D721Med (cell line): Measurements from ENCODE around the gene IQGAP2.

ENCODE experiments used
- DNase-seq: peaks from one replicate; pipeline ENCODE4 v3.0.0; 2011; ENCODE audit warnings: low spot score; ENCODE audit not compliant: insufficient read length
- FAIRE-seq: peaks from 2 replicates; lab custom pipeline; 2011; peaks lifted over from hg19 to GRCh38; lab: Jason Lieb, UNC
- TF ChIP-seq, protein P1 (sequence below): IDR thresholded peaks from 2 replicates; pipeline ENCODE4 v1.5.1; 2012; ENCODE audit warnings: mild to moderate bottlenecking, control low read depth; ENCODE audit not compliant: insufficient read depth; ENCODE audit errors: missing control alignments

The IQGAP2 gene

DNA sequence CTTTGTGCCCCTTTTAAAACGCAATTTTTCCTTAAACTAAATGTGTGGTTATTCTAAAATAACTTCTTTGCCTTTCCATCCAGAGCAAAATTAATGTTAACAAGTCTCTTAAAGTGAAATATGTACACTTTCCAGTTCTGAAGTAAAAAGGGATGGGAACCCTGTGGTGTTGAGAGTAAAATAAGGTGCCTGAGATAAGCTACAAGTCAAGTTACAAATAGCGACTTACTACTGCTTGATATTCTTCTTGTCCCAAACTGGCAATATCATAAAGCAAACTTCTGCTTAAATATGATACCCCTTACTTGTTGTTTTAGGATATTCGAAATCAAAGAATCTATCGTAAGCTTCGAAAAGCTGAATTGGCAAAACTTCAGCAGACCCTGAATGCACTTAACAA lies 294.6 kb downstream of the IQGAP2 start:
- no peak for DNase-seq
- TF ChIP-seq, protein P1, sequence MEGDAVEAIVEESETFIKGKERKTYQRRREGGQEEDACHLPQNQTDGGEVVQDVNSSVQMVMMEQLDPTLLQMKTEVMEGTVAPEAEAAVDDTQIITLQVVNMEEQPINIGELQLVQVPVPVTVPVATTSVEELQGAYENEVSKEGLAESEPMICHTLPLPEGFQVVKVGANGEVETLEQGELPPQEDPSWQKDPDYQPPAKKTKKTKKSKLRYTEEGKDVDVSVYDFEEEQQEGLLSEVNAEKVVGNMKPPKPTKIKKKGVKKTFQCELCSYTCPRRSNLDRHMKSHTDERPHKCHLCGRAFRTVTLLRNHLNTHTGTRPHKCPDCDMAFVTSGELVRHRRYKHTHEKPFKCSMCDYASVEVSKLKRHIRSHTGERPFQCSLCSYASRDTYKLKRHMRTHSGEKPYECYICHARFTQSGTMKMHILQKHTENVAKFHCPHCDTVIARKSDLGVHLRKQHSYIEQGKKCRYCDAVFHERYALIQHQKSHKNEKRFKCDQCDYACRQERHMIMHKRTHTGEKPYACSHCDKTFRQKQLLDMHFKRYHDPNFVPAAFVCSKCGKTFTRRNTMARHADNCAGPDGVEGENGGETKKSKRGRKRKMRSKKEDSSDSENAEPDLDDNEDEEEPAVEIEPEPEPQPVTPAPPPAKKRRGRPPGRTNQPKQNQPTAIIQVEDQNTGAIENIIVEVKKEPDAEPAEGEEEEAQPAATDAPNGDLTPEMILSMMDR, result no peak
- no peak for FAIRE-seq

DNA sequence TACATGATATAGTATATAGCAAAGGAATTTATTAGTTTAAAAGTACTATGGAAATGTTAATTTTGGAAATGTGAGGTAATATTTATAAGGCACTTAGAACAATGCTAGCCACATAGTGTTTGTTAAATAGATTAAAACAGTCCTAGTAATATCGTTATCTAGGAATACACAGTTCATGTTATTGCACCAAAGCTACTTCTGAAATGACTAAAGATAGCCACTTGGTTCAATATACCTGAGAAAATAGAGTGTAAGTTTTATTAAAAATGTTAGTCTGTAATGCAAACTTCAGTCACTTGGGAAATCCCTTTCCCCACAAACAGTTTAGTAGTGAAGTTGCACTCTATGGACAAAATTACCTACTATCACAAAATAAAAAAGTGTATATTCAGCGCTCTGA lies 297.5 kb downstream of the IQGAP2 start:
- no peak for FAIRE-seq
- TF ChIP-seq, protein P1, result no peak
- no peak for DNase-seq

DNA sequence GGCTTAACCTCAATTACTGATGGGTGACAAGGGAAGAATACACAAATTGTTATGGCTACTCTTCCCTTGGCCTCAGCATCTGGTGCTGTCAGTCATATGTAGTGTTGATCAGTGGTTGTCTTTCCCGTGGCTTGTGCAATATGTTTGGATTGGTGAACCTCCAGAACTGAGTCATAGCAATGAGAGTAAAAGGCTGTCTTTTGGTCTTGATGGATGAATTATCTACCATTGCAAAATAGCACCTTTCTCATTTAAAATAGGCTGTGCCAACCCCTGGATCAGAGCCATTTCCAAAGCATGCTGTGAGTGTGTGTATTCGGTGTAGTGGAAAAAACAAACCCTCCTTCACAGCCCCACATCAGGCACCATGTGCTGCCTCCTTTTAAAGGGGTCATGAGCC lies 298.2 kb downstream of the IQGAP2 start:
- TF ChIP-seq, protein P1, result no peak
- DNase-seq (no peak), FAIRE-seq (no peak)

DNA sequence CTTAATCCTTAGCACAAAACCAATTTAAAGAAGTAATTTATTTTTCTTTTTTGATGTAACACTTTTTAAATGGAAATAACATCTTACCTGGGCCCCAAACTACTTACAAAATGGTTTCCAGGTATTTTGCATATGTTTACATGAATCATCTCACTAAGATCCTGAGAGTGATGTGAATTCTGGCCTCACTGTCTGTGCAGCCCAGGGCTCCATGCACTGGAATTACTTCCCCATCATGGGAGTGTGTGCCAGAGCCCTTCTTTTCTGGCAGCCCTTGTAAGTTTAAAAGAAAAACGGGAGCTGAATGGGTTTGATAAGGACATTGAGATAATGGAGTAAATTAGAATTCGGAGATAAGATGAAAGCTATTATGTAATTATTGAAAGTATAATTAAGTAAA lies 300.6 kb downstream of the IQGAP2 start:
- TF ChIP-seq, protein P1, result no peak
- DNase-seq (no peak), FAIRE-seq (no peak)

DNA sequence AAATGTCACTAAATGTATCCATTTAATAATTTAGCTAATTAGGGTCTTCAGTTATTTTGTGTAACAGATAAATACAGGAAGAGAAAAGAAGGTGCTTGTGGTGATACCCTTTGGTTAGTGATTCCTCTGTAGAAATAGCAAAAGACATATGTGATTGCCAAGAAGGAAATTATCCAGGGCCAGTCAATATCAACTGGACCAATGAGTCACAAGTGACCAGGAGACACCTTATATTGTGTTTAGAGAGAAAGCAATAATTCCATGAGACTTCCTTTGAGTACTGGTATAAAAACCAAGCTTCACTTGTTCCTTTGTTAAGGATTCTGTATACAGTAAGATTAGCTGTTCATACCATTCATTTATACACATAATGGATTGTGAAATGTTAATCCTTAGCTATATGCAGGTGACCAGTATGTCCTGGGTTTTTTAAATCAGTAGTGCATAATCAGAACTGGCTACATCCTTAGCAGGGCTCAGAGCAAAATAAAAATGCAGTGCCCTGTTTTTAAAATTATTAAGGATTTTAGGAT lies 301.1 kb downstream of the IQGAP2 start:
- DNase-seq, result no peak
- no peak for FAIRE-seq
- TF ChIP-seq, protein P1, result no peak

DNA sequence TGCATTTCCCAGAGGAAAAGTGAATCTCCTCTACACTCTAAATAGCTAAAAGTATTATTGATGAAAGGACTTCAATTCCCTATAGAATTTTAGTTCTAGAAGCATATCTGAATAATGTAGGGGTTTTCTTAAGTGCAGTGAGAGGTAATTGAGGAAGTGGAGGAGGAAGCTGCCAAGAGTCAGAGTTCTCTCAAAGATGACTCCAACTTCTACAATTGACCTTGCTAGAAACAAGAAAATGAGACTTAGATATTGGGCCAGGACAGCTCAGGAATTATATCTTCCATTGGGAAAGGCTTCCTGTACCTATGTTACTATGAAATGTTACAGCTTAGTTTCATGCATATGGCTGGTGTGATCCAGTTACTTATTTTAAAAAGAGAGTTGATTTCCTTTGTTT lies 302.5 kb downstream of the IQGAP2 start:
- FAIRE-seq (no peak), DNase-seq (no peak)
- TF ChIP-seq, protein P1, result no peak

DNA sequence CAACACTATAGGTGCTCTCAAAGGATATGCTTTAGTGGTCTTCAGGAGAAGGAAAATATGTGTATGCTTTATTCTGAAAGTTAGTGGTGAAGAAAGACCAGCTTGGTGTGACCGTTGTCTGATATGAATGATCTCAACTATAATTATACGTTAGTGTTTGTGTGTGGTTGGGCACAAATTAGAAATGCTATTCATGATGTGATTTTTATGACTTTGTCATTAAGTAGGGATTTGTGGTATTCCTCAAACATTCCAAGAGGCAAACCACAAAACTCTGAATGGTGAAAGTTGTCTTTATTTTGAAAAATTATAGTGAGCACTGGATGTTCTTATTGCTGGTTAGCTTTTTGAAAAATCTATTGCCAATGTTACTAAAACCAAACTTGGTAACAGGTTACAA lies 306.7 kb downstream of the IQGAP2 start:
- DNase-seq, result no peak
- TF ChIP-seq, protein P1, result no peak
- FAIRE-seq, result no peak
